ENCODE data around the gene MTX1.

- peak; percentile 78 to 91 (median 85) for TF ChIP-seq CTCF (IDR thresholded peaks at IDR 0.05 in 4 of 5, conservative IDR thresholded peaks at IDR 0.05 in 1 of 5)
- TF ChIP-seq POLR2A (IDR thresholded peaks at IDR 0.05) = no peak
Observed at GRCh38 chr1:155176544-155177071, 31.9 kb upstream of the MTX1 start.

Data from gastrocnemius medialis (tissue), 4 donors.